Mononuclear cell (primary cell): Measurements from ENCODE around the gene KIAA1671. TPM values are rescaled to one million over a fixed set of nuclear protein-coding genes. Genes with fewer than 3 reads are reported as not detected.
A peak's percentile ranks its signal among the peaks of the same experiment; 100 is the strongest.

Experiments
- H3K27me3 ChIP-seq: 2 replicates; pipeline ENCODE4 v1.6.0; 2011; ENCODE audit warnings: low read length, control low read depth; ENCODE audit not compliant: insufficient read depth
- H3K4me1 ChIP-seq: 2 replicates; pipeline ENCODE4 v1.5.1; 2011; ENCODE audit warnings: mild to moderate bottlenecking, low read length, control low read depth; ENCODE audit not compliant: insufficient read depth
- H3K4me3 ChIP-seq: 2 replicates; pipeline ENCODE4 v1.5.1; 2011; ENCODE audit warnings: mild to moderate bottlenecking, low read length, moderate library complexity
- H3K9me3 ChIP-seq: 2 replicates; pipeline ENCODE4 v1.5.1; 2011; ENCODE audit warnings: low read depth, mild to moderate bottlenecking, control low read depth, low read length
- total RNA-seq: library from RNA; depleted of rRNA; stranded (reverse); fragments of >200 nt; gene quantifications from one replicate; pipeline ENCODE4 v1.2.3, GENCODE V29; 2012

The KIAA1671 gene
- total RNA-seq, 1 donor = 0.31 TPM

DNA sequence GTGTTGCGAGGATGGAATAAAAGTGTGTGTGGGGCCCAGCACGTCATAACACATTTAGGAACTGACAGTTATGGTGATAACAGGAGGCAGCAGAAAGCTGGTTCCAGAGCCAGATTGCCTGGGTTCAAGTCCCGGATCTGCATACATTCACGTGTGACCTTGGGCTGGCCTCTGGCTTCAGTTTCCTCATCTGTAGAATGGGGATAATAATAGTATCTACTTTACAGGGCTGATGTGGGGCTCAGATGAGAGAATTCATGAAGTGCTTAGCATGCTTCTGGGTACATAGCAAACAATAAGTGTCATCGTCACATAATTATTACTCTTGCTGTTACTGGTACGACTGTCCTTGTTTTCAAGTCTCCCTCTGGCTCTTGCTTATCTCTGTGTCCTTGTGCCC, 97.3 kb downstream of the KIAA1671 start:
- no peaks in the 10 kb centered on the region for H3K9me3 ChIP-seq
- no peaks in the 10 kb centered on the region for H3K4me1 ChIP-seq
- no peaks in the 10 kb centered on the region for H3K27me3 ChIP-seq
- no peak overlapping the region for H3K4me3 ChIP-seq

DNA sequence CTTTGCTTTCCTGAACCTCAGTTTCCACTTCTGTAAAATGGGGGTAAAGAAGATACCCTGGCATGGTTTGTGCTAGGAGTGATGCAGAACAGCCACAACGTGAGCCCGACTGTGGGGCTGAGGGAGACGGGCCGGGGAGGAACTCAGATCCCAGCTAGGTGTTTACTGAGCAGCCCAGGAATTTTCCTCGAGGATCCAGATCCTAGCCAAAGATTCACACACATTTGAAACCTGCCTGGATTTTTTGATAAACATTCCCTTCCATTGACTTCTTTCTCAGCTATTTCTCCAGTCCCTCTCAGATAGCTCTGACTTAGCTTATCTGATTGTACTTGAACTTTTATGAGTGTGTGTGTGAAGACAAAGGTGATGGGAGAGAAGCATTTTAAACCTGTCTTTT, 98.0 kb downstream of the KIAA1671 start:
- no peak overlapping the region for H3K4me3 ChIP-seq
- no peaks in the 10 kb centered on the region for H3K27me3 ChIP-seq
- H3K4me1 ChIP-seq = no peaks in the 10 kb centered on the region
- no peaks in the 10 kb centered on the region for H3K9me3 ChIP-seq

DNA sequence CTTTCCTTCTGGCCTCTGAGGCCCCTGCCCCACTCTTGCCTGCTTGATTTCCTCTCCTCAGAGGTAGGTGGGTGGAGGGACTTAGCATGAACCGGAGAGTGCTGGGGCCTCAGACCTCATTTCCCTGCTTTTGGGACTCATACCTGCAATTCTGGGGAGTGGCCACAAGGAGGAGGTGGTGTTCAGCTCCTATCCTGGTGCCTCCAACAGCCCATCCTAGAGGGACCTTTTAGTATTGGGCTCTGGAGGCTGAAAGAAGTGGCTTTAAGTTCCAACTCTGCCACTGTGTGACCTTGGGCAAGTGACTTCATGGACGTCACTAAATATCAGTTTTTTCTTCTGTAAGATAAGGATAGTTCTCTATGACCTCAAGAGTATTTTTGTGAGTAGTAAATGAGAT, 98.6 kb downstream of the KIAA1671 start:
- H3K9me3 ChIP-seq = no peaks in the 10 kb centered on the region
- no peaks in the 10 kb centered on the region for H3K4me1 ChIP-seq
- H3K4me3 ChIP-seq = no peak overlapping the region
- H3K27me3 ChIP-seq = no peaks in the 10 kb centered on the region

DNA sequence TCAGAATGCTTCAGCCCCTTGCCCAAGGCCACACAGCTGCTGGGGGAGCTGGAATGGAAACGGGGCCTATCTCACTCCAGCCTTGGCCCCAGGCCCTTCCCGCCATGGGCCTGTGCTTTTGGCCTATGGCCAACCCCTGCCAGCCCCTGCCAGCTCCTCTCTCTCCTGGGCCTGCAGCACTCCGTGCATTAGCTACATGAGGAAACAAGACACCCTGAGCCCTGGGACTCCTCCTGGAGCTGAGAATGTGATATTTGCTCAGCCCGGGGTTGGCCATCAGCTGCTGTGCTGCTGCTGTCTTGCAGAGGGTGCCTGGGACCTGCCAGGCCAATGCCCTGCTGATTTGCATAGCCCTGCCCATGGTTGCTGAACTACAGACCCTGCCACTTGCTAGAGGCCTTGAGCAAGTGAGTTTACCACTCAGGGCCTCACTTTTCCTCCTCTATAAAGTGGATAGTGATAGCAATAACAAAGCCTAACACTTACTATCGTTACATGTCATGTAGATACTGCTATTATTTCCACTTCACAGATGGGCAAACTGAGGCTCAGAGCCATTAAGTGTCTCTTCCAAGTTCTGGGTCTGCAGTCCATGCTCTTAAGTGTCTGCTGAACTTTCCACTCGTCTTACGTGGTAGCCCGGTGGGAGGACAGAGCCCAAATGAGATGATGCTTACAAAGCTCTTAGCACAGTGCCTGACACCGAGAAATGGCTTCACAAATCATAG, 99.6 kb downstream of the KIAA1671 start:
- Histone ChIP-seq H3K9me3 (no peaks in the 10 kb centered on the region), H3K27me3 (no peaks in the 10 kb centered on the region), H3K4me3 (no peak overlapping the region), H3K4me1 (no peaks in the 10 kb centered on the region)

DNA sequence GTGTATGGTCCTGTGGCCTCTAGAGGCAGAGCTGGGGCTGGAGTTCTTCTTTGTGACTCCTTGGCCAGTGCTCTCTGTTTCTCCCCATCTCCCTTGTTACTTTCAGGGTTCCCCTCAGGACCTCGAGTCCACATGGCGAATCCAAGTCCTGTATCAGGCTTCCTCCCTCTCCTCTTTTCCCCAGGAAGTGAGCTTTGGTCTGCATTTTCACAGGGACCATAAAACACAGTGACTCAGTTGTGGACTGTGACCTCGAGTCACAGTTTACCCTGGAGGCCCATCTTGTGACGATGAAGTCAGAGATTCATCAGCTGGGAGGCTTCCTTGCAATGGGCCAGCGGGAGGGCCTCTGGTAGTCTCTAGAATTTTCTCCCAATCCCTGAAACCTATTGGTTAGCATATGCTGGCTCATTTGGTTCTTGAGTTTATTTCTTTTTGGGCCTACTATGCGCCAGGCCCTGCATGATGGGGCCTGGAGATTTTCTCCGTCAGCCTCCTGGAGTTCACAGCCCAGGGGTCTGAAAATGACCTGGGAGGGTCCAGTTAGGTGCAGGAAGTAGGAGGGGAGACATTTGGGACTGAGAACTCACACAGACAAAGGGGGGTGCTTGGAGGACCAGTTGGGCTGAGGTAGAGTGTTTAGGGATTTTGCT, 100.8 kb downstream of the KIAA1671 start:
- Histone ChIP-seq H3K9me3 (no peaks in the 10 kb centered on the region), H3K4me1 (no peaks in the 10 kb centered on the region), H3K27me3 (no peaks in the 10 kb centered on the region), H3K4me3 (no peak overlapping the region)

DNA sequence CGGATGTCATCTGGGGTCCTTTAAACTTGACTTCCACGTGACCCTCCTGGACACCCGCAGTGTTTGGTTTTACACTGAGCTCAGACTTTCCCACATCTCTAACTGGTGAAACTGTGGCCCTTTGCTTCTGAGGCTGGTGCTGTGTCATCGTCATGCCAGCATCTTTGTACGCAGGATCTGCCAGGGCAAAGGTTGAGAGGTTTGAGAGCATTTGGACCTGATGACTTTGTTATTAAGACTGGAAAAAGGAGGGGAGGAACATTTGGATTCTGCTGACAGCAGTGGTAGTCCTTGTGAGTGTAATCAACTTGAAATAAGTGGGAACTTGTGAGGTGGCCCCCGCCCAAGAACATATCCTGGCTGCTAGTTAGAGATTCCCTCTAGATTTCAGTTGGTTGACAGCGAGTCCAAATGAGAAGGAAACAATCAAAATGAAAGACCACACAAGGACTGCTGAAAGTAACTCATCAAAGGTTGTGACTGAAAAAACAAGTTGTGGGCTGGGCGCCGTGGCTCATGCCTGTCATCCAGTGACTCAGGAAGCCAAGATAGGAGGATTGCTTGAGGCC, 102.5 kb downstream of the KIAA1671 start:
- Histone ChIP-seq H3K9me3 (no peaks in the 10 kb centered on the region), H3K4me3 (no peak overlapping the region), H3K27me3 (no peaks in the 10 kb centered on the region), H3K4me1 (no peaks in the 10 kb centered on the region)

DNA sequence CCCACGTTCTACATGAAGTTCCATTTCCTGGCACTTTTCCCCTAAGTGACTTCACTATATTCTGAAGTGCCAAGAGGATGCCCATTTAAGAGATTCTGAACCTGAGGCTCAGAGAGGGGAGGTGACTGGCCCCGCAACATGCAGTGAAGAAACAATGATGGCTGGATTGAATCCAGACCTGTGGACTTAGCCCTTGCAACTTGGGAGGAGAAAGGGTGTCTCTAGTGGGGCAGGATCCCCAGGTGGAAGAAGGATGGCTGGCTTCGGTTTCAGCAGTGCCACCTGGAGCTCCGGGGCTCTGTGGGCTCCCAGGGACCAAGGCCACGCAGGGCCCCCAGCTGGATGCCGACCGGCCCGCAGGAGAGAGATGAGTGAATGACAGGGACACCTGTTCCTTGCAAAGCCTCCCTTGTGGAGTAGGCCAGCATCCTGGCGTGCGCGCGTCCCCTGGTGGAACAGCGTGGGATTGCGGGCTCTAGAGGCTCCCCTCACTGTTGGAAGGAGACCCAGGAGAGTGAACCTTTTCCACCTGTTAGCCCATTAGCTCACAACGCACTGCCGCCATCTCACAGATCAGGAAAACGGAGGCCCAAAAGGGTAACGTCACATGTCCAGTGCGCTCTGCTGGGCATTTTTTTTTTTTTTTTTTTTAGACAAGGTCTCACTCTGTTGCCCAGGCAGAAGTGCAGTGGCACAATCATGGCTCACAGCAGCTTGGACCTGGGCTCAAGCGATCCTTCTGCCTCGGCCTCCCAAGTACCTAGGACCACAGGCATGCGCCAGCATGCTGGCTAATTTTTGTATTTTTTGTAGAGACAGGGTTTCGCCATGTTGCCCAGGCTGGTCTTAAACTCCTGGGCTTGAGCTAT, 104.7 kb downstream of the KIAA1671 start:
- Histone ChIP-seq H3K4me1 (peaks cover 18% of the 10 kb centered on the region), H3K4me3 (no peak overlapping the region), H3K27me3 (no peaks in the 10 kb centered on the region), H3K9me3 (no peaks in the 10 kb centered on the region)

DNA sequence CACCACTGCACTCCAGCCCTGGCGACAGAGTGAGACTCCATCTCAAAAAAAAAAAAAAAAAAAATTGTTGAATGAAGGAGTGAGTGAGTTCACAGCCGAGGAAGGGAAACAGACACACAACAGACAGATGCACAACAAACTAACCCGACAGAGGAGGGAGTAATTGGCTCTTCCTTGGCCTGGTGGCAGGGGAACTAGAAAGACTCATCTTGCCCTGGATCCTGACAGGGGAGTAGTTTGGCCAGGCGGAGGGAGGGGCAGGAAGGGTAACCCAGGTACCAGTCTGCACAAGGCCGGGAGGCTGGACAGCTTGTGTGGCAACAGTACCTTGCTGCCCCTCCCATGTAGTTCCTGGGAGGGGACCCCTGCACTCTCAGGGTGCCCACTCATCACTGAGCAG, 106.9 kb downstream of the KIAA1671 start:
- Histone ChIP-seq H3K4me1 (peaks cover 26% of the 10 kb centered on the region), H3K4me3 (no peak overlapping the region), H3K27me3 (no peaks in the 10 kb centered on the region), H3K9me3 (no peaks in the 10 kb centered on the region)

DNA sequence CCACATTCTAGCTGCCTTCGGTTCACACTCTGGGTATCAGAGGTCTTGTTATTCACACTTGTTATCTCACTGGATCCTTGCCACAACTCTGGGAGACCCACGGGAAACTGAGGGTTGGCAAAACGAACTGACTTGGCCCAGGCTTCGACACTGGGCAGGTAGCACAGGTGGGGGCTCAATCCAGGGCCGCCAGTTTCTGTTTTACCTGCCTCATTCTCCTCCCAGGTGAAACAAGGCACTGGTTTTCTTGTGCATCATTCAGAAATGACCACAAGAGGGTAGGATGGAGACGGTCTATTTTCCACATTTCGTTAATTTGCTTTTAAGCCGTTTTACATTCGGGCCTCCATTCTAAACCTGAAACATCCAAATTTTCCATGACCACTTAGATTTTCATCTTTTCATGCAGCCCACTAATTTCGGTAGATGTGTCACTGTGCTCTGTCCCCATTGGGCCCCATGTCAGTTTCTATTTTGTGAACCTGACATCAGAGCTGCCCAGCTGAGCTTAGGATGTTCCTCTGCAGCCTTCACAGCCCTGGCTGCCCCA, 108.1 kb downstream of the KIAA1671 start:
- H3K4me3 ChIP-seq = no peak overlapping the region
- H3K9me3 ChIP-seq = no peaks in the 10 kb centered on the region
- peaks cover 26% of the 10 kb centered on the region for H3K4me1 ChIP-seq
- no peaks in the 10 kb centered on the region for H3K27me3 ChIP-seq

DNA sequence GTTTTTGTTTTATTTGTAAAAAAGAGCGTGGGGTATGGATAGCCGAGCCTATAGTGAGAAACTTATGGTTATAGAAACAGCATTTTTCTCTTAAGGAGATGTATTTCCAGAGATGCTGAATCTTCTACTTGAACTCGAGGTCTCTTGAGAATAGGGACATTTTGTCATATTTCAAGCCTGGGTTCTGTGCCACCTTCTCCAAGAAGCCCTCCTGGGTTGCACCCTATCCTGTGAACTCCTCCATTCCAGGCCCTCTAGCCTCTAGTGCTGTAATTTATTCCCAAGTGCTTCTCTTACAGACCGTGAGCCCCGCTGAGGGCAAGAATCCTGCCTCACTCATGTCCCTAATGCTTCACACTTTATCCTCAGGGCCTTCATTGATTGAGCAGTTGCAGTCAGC, 108.6 kb downstream of the KIAA1671 start:
- no peaks in the 10 kb centered on the region for H3K9me3 ChIP-seq
- H3K27me3 ChIP-seq = no peaks in the 10 kb centered on the region
- H3K4me1 ChIP-seq = peaks cover 26% of the 10 kb centered on the region
- no peak overlapping the region for H3K4me3 ChIP-seq

DNA sequence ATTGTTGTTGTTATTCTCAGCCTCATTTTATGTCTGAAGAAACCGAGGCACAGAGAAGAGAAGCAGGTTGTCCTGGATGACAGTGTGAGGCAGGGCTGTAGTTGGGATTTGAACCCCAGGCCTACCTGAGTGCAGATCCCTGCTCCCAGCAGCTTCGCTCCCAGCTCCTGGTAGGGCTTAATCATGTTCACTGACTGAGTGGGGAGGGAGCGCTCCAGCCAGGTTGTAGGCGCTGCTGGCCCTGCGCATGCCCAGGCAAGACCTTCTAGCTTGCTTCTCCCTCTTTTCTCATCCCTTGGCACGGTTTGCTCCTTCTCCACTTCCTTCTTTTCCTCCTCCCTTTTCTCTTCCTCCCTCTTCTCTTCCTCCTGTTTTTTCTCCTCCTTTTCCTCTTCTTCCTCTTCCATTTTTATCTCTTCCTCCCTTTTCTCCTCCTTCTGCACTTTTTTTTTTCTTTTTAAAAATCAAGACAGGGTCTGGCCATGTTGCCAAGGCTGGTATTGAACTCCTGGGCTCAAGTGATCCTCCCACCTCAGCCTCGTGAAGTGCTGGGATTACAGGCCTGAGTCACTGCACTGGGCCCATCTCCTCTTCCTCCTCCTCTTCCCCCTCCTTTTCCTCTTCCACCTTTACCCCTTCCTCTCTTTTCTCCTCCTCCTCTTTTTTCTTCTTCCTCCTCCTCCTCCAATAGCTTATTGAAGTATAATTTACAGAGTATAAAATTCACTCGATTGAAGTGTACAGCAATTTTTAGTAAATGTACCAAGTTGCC, 109.3 kb downstream of the KIAA1671 start:
- H3K9me3 ChIP-seq = no peaks in the 10 kb centered on the region
- no peaks in the 10 kb centered on the region for H3K27me3 ChIP-seq
- H3K4me1 ChIP-seq = peaks cover 29% of the 10 kb centered on the region
- no peak overlapping the region for H3K4me3 ChIP-seq

DNA sequence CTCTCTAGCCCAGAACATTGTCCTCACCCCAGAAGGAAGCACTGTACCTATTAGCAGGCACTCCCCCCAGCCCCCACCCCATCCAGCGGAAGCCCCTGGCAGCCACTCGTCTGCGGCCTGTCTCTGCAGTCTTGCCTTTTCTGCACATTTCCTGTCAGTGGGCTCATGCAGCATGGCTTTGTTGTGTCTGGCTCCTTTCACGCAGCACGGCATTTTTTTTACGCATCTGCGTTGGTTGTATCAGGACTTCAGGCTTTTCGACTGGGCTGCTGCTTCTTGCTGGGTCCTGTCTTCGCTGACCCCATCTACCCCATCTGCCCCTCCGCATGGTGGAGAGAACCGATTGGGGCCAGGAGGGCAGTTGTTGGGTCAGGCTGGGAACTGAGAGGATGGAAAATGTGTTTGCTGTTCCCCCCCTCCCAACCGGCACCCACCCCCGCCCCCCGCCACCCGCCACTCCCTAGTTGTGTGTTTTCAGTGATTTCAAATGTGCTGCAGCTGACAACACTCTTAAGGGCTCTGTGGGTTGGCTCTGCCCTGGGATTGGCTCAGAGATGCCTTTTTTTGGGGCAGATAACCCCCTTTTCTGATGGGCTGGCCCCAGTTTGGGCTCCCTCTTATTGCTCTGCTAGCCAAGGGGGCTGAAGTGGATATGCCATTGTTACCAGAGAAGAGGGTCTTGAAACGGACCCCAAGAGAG, 110.0 kb downstream of the KIAA1671 start:
- H3K4me1 ChIP-seq = peaks cover 36% of the 10 kb centered on the region
- no peaks in the 10 kb centered on the region for H3K9me3 ChIP-seq

DNA sequence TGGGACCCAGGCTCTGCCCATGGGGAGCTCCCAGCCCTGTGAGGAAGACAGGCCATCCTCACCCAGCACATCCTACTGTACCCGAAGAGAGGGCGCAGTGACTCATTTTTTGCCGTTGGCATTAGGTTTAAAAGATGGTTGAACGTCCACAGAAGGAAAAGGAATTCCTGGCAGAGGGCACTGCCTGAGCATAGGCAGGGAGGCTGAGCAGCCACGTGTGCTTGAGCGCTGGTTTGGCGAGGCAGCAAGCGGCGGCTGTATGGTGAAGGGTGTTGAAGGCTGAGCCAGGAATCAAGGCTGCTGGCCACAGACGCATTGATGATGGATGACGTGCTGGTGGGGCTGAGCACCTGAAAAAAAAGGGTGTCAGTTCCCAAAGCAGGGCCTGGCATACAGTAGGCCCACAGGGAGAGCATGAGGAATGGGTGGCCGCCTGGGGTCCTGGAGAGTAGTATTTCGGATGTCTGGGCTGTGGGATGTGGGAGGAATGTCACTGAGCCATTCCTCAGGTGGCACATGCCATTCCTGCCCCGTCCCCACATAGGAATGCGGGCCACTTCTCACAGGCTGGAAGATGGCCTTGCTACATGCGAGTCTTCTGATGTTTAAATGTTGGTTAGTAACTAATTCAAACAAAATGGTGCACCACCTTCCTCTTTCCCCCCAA, 112.5 kb downstream of the KIAA1671 start:
- peaks cover 1% of the 10 kb centered on the region for H3K27me3 ChIP-seq
- peaks cover 57% of the 10 kb centered on the region for H3K4me1 ChIP-seq
- no peak overlapping the region for H3K4me3 ChIP-seq

More for the DNA sequence above, 110.0 kb downstream of the KIAA1671 start:
- no peaks in the 10 kb centered on the region for H3K27me3 ChIP-seq
- peak overlapping the region; percentile 19 for H3K4me3 ChIP-seq

More for the DNA sequence above, 112.5 kb downstream of the KIAA1671 start:
- H3K9me3 ChIP-seq = no peaks in the 10 kb centered on the region
